ENCODE results near the gene C5.

DNA sequence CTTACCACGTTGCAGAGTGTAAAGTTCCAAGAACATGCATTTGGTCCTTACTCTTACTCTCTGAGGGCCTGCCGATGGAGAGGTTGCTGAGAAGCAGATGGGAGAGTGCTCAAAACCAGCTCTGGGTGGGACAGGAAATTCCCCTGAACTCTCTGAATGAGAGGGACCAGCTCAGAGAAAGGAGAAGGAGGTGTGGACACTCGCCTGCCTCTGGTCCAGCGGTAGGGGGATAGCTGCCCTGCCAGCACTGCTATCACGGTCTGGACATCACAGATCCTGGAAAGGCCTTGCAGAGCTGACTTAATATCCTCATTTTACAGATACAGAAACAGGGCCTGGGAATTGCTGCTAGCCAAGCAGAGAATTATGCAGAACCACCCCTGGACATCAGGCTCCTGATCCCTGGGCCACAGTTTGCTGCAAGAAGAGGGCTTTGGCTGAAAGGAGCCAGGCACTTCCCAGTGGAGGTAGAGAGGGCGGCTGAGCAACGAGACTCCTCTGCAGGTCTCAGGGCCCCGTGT, 128.4 kb downstream of the C5 start:
- TF ChIP-seq POLR2AphosphoS5 (IDR thresholded peaks at IDR 0.05; ENCODE audit: insufficient read depth in 1 of 2, low read depth in 1 of 2) (no peak), POLR2A (IDR thresholded peaks at IDR 0.05) (no peak)
- TF ChIP-seq, protein P1, sequence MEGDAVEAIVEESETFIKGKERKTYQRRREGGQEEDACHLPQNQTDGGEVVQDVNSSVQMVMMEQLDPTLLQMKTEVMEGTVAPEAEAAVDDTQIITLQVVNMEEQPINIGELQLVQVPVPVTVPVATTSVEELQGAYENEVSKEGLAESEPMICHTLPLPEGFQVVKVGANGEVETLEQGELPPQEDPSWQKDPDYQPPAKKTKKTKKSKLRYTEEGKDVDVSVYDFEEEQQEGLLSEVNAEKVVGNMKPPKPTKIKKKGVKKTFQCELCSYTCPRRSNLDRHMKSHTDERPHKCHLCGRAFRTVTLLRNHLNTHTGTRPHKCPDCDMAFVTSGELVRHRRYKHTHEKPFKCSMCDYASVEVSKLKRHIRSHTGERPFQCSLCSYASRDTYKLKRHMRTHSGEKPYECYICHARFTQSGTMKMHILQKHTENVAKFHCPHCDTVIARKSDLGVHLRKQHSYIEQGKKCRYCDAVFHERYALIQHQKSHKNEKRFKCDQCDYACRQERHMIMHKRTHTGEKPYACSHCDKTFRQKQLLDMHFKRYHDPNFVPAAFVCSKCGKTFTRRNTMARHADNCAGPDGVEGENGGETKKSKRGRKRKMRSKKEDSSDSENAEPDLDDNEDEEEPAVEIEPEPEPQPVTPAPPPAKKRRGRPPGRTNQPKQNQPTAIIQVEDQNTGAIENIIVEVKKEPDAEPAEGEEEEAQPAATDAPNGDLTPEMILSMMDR (IDR thresholded peaks at IDR 0.05), result no peak

Data from vagina (tissue), 2 donors.